PC-9 (cell line): ENCODE results near the gene PPP4R3A. TPM values are rescaled to one million over a fixed set of nuclear protein-coding genes. Genes with fewer than 3 reads are reported as not detected.

Experiments
- BruUV-seq: library from RNA; stranded (reverse); fragments of 400-500 nt; replicated peaks from 2 replicates; lab custom pipeline; 2021; lab: Mats Ljungman, UMichigan
- CTCF ChIA-PET: fragments of 300-600 bp; sonication (Branson Sonifier 250); formaldehyde crosslinking; loops from one replicate; lab custom pipeline; 2022; ENCODE audit warnings: antibody characterized with exemption; lab: Charles Lee
- POLR2A ChIA-PET: fragments of 300-600 bp; sonication (Branson Sonifier 250); formaldehyde crosslinking; loops from one replicate; lab custom pipeline; 2022; ENCODE audit warnings: antibody characterized with exemption; ENCODE audit not compliant: unreplicated experiment; lab: Charles Lee
- DNase-seq, 2 experiments: peaks; one replicate each; pipeline versions ENCODE4 v3.0.0 to v3.0.0-alpha.2; 2015 to 2022; ENCODE audit warnings: mixed read lengths in 1 of 2
- H2AFZ ChIP-seq: fragments of 200-600 bp; sonication (generic); 2 replicates; pipeline ENCODE4 v1.8.1; 2017; ENCODE audit warnings: antibody characterized with exemption
- H3F3A ChIP-seq: fragments of 200-600 bp; sonication (generic); 2 replicates; pipeline ENCODE4 v1.8.1; 2017; ENCODE audit warnings: antibody characterized with exemption, mild to moderate bottlenecking, low read depth; ENCODE audit not compliant: insufficient read depth
- H3K27ac ChIP-seq: fragments of 200-600 bp; sonication (generic); 2 replicates; pipeline ENCODE4 v1.6.1; 2016; ENCODE audit warnings: mixed run types
- H3K27me3 ChIP-seq: fragments of 200-600 bp; sonication (generic); 2 replicates; pipeline ENCODE4 v1.6.1; 2016; ENCODE audit warnings: low read depth, mixed run types; ENCODE audit not compliant: insufficient read depth
- H3K36me3 ChIP-seq: fragments of 200-600 bp; sonication (generic); 2 replicates; pipeline ENCODE4 v1.6.1; 2016; ENCODE audit warnings: low read depth, mixed run types
- H3K4me1 ChIP-seq: fragments of 200-600 bp; sonication (generic); replicated peaks from 2 replicates; pipeline ENCODE4 v1.6.1; 2016; ENCODE audit warnings: mixed run types; ENCODE audit not compliant: insufficient read depth
- H3K4me2 ChIP-seq: fragments of 200-600 bp; sonication (generic); 2 replicates; pipeline ENCODE4 v1.6.1; 2017; ENCODE audit warnings: mixed run types
- H3K4me3 ChIP-seq: fragments of 200-600 bp; sonication (generic); 2 replicates; pipeline ENCODE4 v1.6.1; 2016; ENCODE audit warnings: mixed run types
- H3K79me2 ChIP-seq: fragments of 200-600 bp; sonication (generic); 2 replicates; pipeline ENCODE4 v1.6.1; 2017; ENCODE audit warnings: low read depth, mixed run types
- H3K9me2 ChIP-seq: fragments of 200-600 bp; sonication (generic); 2 replicates; pipeline ENCODE4 v1.8.1; 2017; ENCODE audit warnings: mild to moderate bottlenecking; ENCODE audit not compliant: insufficient read depth
- H3K9me3 ChIP-seq: fragments of 200-600 bp; sonication (generic); 2 replicates; pipeline ENCODE4 v1.8.1; 2016; ENCODE audit warnings: low read depth; ENCODE audit not compliant: insufficient read depth
- H4K20me1 ChIP-seq: fragments of 200-600 bp; sonication (generic); 2 replicates; pipeline ENCODE4 v1.8.1; 2017; ENCODE audit not compliant: insufficient read depth
- CTCF ChIP-seq: fragments of 200-600 bp; sonication (generic); conservative IDR thresholded peaks from 2 replicates; pipeline ENCODE4 v1.6.1; 2017; ENCODE audit warnings: mixed run types, antibody characterized with exemption, mild to moderate bottlenecking, moderate library complexity
- EZH2 ChIP-seq: fragments of 200-600 bp; sonication (generic); IDR thresholded peaks from 2 replicates; pipeline ENCODE4 v1.8.0; 2017; ENCODE audit warnings: antibody characterized with exemption, low read depth
- intact Hi-C: fragments of 100-400 bp; cut with micrococcal nuclease; formaldehyde crosslinking; loops from one replicate; pipeline ENCODE4 v1.10.0; 2022; ENCODE audit not compliant: unreplicated experiment
- total RNA-seq: library from RNA; stranded (reverse); gene quantifications from 2 replicates; pipeline ENCODE4 v1.2.3, GENCODE V29; 2021

Gene PPP4R3A
- total RNA-seq, 1 experiment from 2014 or later, result 14.8 TPM

GRCh38 chr14:91453744-91454143 is 56.4 kb downstream of the PPP4R3A start:
- DNase-seq, result no peak

GRCh38 chr14:91444335-91445020 is 65.6 kb downstream of the PPP4R3A start:
- Histone ChIP-seq H3K36me3 (no peaks in the 10 kb centered on the region), H3K79me2 (no peaks in the 10 kb centered on the region), H3K27me3 (no peaks in the 10 kb centered on the region), H3K4me3 (no peak overlapping the region), H3K9me3 (no peaks in the 10 kb centered on the region), H4K20me1 (no peaks in the 10 kb centered on the region), H3K4me1 (no peaks in the 10 kb centered on the region), H3F3A (no peaks in the 10 kb centered on the region), H3K4me2 (no peak overlapping the region), H3K27ac (no peak overlapping the region), H3K9me2 (no peaks in the 10 kb centered on the region), H2AFZ (no peak overlapping the region)
- no peak for TF ChIP-seq EZH2
- no peak for TF ChIP-seq CTCF
- BruUV-seq, result no TSS peak
- CTCF ChIA-PET, result no interaction called here
- intact Hi-C loops, result no loop called here
- no peak for DNase-seq
- POLR2A ChIA-PET, result no interaction called here

More at GRCh38 chr14:91453744-91454143, 56.4 kb downstream of the PPP4R3A start:
- Histone ChIP-seq H3K4me3 (no peak overlapping the region), H2AFZ (no peak overlapping the region), H3K27me3 (no peaks in the 10 kb centered on the region), H3K9me2 (no peaks in the 10 kb centered on the region), H3K27ac (no peak overlapping the region), H3K4me1 (no peaks in the 10 kb centered on the region), H3K4me2 (no peak overlapping the region), H3K9me3 (no peaks in the 10 kb centered on the region), H3K36me3 (no peaks in the 10 kb centered on the region), H3K79me2 (no peaks in the 10 kb centered on the region), H4K20me1 (no peaks in the 10 kb centered on the region), H3F3A (no peaks in the 10 kb centered on the region)
- BruUV-seq, result no TSS peak
- TF ChIP-seq EZH2, result no peak
- no peak for TF ChIP-seq CTCF
- ChIA-PET CTCF (no interaction called here), POLR2A (no interaction called here)
- intact Hi-C loops, result no loop called here

GRCh38 chr14:91439345-91439744 is 70.8 kb downstream of the PPP4R3A start:
- H3K27me3 ChIP-seq, result no peaks in the 10 kb centered on the region
- DNase-seq, result no peak
- H3K4me1 ChIP-seq, result no peaks in the 10 kb centered on the region
- H3K9me3 ChIP-seq, result no peaks in the 10 kb centered on the region
- ChIA-PET CTCF (no interaction called here), POLR2A (no interaction called here)
- H3K4me2 ChIP-seq, result no peak overlapping the region
- H3K79me2 ChIP-seq, result no peaks in the 10 kb centered on the region
- intact Hi-C loops, result no loop called here
- no TSS peak for BruUV-seq
- no peak overlapping the region for H3K4me3 ChIP-seq
- H2AFZ ChIP-seq, result no peak overlapping the region
- H3K27ac ChIP-seq, result no peak overlapping the region
- no peaks in the 10 kb centered on the region for H3K36me3 ChIP-seq
- TF ChIP-seq CTCF (no peak), EZH2 (no peak)
- no peaks in the 10 kb centered on the region for H3F3A ChIP-seq
- H4K20me1 ChIP-seq, result no peaks in the 10 kb centered on the region
- no peaks in the 10 kb centered on the region for H3K9me2 ChIP-seq
